Measurements from ENCODE around the gene COQ8A.

COQ8A gene

DNA sequence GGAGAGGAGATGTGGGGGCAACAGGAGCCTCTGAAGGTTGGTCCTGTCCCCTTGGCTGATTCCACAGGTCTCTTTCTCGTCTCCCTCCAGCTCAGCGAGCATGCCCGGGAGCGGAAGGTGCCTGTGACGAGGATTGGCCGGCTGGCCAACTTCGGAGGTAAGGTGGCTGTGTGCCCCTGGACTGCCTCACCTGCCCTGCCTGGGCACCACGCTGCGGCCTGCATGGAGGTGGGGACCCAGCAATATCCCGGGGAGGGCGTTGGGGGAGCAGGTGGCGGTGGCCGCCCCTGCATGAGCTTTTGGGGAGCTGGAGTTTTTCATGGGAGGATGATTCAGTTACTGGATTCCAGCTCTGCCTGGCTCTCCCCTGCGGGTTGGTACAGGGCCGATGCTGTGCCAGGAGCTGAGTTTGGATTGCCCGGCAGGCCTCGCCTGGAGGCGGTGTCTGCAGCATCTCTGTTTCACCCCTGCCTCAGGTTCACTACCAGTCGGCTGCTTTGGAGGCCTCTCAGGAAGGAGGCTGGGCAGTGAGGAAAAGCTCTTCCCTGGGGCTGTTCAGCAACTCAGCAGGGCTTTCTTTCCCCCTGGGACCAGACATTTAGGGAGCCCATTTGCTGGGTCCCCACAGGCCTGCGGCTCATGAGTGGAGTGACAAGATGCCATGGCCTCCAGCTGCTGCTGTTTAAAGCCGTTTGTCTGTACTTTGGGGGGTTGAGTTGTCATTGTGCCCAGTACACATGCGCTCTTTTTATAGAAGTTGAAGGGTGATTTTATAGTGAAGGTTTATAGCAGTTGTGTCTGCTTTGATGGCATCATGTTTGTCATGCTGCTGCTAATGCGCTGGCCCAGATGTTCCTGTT is 25.7 kb downstream of the COQ8A start:
- TF ChIP-seq PAX5 (IDR thresholded peaks at IDR 0.05; ENCODE audit: insufficient read depth, low read length, severe bottlenecking) (no peak), POLR2AphosphoS5 (IDR thresholded peaks at IDR 0.05; ENCODE audit: low read depth, low read length) (no peak), POU2F2 (IDR thresholded peaks at IDR 0.05; ENCODE audit: low read depth, low read length) (no peak), POLR2A (IDR thresholded peaks at IDR 0.05; ENCODE audit: low read depth, low read length) (no peak), TAF1 (IDR thresholded peaks at IDR 0.05; ENCODE audit: low read depth, low read length) (no peak), SPI1 (IDR thresholded peaks at IDR 0.05; ENCODE audit: low read depth, low read length) (no peak)
- FAIRE-seq: no peak
- DNase-seq (ENCODE audit: insufficient read length, low spot score): no peak

DNA sequence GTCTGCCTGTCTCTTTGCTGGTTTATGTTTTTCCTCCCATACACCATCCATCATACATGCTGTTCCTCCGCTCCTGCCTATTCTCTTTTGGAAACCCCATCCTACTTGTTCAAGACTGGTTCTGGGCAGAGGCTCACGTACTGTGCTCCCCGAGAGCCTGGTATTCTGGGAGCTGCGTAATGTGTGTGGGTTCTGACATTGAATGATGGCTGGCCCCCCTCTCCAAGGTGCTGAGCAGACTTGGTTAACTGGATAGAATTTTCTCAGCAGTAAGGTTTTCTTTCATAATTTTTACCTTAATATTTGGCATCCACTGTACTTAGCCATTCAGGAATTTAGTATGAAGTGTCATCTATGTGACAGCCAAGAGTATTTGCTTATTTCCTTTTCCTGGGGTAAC is 26.6 kb downstream of the COQ8A start:
- no peak for FAIRE-seq
- TF ChIP-seq PAX5 (IDR thresholded peaks at IDR 0.05; ENCODE audit: insufficient read depth, low read length, severe bottlenecking) (no peak), POU2F2 (IDR thresholded peaks at IDR 0.05; ENCODE audit: low read depth, low read length) (no peak), POLR2A (IDR thresholded peaks at IDR 0.05; ENCODE audit: low read depth, low read length) (no peak), TAF1 (IDR thresholded peaks at IDR 0.05; ENCODE audit: low read depth, low read length) (no peak), POLR2AphosphoS5 (IDR thresholded peaks at IDR 0.05; ENCODE audit: low read depth, low read length) (no peak), SPI1 (IDR thresholded peaks at IDR 0.05; ENCODE audit: low read depth, low read length) (no peak)
- no peak for DNase-seq (ENCODE audit: insufficient read length, low spot score)

DNA sequence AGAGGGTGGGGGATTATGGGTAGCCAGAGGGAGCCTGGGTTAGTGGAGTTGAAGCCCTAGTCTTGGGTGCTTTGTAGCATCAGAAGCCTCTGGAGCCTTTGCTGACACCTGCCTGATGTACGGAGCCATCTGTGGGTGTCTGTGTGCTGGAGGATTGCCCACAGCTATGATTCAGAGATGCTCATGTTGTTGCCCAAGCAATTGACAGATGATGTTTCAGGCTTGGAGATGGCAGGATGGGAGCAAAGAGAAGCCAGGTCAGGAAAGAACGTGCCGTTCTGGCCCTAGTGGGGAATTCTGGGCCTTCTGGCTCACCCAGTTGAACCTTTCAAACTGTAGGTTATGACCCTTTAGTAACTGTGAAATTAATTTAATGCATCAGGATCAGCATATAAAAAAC is 27.6 kb downstream of the COQ8A start:
- TF ChIP-seq SPI1 (IDR thresholded peaks at IDR 0.05; ENCODE audit: low read depth, low read length) (no peak), PAX5 (IDR thresholded peaks at IDR 0.05; ENCODE audit: insufficient read depth, low read length, severe bottlenecking) (no peak), POU2F2 (IDR thresholded peaks at IDR 0.05; ENCODE audit: low read depth, low read length) (no peak), TAF1 (IDR thresholded peaks at IDR 0.05; ENCODE audit: low read depth, low read length) (no peak), POLR2AphosphoS5 (IDR thresholded peaks at IDR 0.05; ENCODE audit: low read depth, low read length) (no peak), POLR2A (IDR thresholded peaks at IDR 0.05; ENCODE audit: low read depth, low read length) (no peak)
- FAIRE-seq: no peak
- DNase-seq (ENCODE audit: insufficient read length, low spot score): no peak

DNA sequence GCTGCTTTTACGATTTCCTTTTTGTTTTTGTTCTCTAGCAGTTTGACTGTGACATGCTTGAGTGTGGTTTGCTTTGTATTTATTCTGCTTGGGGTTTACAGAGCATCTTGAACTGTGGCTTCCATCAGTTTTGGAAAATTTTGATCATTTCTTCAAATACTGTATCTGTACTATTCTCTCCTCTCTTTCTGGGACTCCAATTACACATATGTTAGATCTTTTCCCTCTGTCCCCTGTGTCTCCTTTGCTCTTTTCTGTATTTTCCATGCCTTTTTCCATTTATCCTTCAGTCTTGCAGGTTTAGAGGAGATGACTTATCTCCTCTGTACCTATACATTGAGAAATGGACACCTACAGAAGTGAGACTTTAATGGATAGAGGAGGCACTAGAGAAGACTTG is 31.7 kb downstream of the COQ8A start:
- DNase-seq (ENCODE audit: insufficient read length, low spot score) (no peak), FAIRE-seq (no peak)
- TF ChIP-seq POLR2A (IDR thresholded peaks at IDR 0.05; ENCODE audit: low read depth, low read length): no peak
- no peak for TF ChIP-seq TAF1 (IDR thresholded peaks at IDR 0.05; ENCODE audit: low read depth, low read length)
- no peak for TF ChIP-seq POU2F2 (IDR thresholded peaks at IDR 0.05; ENCODE audit: low read depth, low read length)
- no peak for TF ChIP-seq SPI1 (IDR thresholded peaks at IDR 0.05; ENCODE audit: low read depth, low read length)
- TF ChIP-seq POLR2AphosphoS5 (IDR thresholded peaks at IDR 0.05; ENCODE audit: low read depth, low read length): no peak

DNA sequence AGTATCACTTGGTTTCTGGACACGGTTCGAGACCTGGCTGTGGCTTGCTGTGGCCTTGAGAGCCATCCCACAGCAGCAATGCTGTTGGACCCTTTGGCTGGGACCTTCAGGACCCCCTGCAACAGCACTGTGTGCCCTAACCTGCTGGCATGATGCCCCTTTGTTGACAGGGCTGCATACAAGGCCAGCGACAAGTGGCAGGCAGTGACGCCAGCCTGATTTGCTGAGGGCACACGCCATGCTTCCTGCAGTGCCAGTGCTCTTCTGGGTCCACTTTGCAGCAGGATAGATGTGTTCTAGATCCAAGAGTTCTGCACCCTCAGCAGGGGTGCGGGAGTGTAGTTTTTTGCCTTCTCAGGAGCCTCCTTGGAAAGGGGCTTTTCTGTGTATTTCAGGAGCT is 32.8 kb downstream of the COQ8A start:
- TF ChIP-seq TAF1 (IDR thresholded peaks at IDR 0.05; ENCODE audit: low read depth, low read length): no peak
- TF ChIP-seq PAX5 (IDR thresholded peaks at IDR 0.05; ENCODE audit: insufficient read depth, low read length, severe bottlenecking): no peak
- TF ChIP-seq POLR2AphosphoS5 (IDR thresholded peaks at IDR 0.05; ENCODE audit: low read depth, low read length): no peak
- TF ChIP-seq SPI1 (IDR thresholded peaks at IDR 0.05; ENCODE audit: low read depth, low read length): no peak
- no peak for TF ChIP-seq POU2F2 (IDR thresholded peaks at IDR 0.05; ENCODE audit: low read depth, low read length)
- TF ChIP-seq POLR2A (IDR thresholded peaks at IDR 0.05; ENCODE audit: low read depth, low read length): no peak
- DNase-seq (ENCODE audit: insufficient read length, low spot score) (no peak), FAIRE-seq (no peak)

DNA sequence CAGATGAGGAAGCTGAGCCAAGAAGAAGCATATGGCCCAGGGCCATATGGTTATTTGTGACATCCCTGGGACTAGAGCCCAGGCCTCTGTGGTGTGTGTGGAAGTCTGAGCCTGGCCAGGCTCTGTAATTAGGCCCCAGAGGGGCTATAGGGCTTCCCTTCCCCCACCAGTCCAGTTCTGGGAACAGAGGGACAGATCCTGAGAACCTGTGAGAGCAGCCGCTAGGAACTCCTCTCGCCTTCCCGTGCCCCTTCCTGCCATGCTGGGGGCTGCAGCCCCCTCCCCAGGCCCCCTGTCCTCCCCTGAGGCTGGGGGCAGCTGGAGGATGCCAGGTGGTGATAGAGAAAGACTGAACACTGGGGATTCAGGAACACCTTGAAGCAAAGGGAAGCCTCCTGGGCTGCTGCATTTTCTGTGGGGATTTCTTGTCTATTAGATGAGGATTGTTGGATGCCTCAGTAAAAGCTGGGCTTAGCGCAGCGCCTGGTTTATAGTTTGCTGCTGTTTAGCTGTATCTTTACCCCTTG is 33.3 kb downstream of the COQ8A start:
- no peak for DNase-seq (ENCODE audit: insufficient read length, low spot score)
- TF ChIP-seq PAX5 (IDR thresholded peaks at IDR 0.05; ENCODE audit: insufficient read depth, low read length, severe bottlenecking): no peak
- no peak for TF ChIP-seq POLR2AphosphoS5 (IDR thresholded peaks at IDR 0.05; ENCODE audit: low read depth, low read length)
- no peak for TF ChIP-seq POLR2A (IDR thresholded peaks at IDR 0.05; ENCODE audit: low read depth, low read length)
- no peak for TF ChIP-seq POU2F2 (IDR thresholded peaks at IDR 0.05; ENCODE audit: low read depth, low read length)
- no peak for TF ChIP-seq SPI1 (IDR thresholded peaks at IDR 0.05; ENCODE audit: low read depth, low read length)
- no peak for TF ChIP-seq TAF1 (IDR thresholded peaks at IDR 0.05; ENCODE audit: low read depth, low read length)
- no peak for FAIRE-seq

DNA sequence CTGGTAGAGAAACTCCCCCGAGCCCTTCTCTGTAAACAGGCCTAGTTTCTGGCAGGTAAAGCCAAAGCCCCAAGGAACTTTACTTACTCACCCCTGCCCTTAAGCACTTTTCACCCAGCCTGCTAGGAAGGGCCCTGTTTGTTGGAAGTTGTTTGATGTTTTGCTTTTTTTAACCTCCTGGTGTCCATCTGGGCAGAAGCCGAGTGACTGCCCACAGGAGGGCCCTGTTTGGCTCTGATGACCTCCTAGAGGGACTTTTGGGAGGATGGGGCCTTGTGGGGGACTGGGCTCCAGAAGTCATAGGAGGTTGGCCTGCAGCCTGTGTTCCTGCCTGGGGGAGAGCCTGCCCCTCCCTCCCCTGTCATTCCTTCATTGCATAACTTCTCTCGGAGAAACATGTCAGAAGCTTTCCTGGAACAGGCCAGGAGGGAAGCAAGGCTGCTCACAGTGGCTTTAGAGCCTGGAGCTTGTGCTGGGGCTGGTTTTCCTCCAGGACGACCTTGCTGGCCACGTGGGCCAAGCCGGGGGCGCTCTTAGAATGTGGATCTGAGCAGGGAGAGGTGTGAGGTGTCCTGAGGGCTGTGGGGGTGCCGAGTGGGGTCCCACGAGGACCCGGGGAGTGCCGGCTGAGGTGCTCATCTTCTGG is 33.9 kb downstream of the COQ8A start:
- no peak for TF ChIP-seq POU2F2 (IDR thresholded peaks at IDR 0.05; ENCODE audit: low read depth, low read length)
- no peak for TF ChIP-seq SPI1 (IDR thresholded peaks at IDR 0.05; ENCODE audit: low read depth, low read length)
- TF ChIP-seq POLR2AphosphoS5 (IDR thresholded peaks at IDR 0.05; ENCODE audit: low read depth, low read length): no peak
- no peak for TF ChIP-seq TAF1 (IDR thresholded peaks at IDR 0.05; ENCODE audit: low read depth, low read length)
- TF ChIP-seq POLR2A (IDR thresholded peaks at IDR 0.05; ENCODE audit: low read depth, low read length): no peak
- TF ChIP-seq PAX5 (IDR thresholded peaks at IDR 0.05; ENCODE audit: insufficient read depth, low read length, severe bottlenecking): no peak
- DNase-seq (ENCODE audit: insufficient read length, low spot score): no peak
- no peak for FAIRE-seq

DNA sequence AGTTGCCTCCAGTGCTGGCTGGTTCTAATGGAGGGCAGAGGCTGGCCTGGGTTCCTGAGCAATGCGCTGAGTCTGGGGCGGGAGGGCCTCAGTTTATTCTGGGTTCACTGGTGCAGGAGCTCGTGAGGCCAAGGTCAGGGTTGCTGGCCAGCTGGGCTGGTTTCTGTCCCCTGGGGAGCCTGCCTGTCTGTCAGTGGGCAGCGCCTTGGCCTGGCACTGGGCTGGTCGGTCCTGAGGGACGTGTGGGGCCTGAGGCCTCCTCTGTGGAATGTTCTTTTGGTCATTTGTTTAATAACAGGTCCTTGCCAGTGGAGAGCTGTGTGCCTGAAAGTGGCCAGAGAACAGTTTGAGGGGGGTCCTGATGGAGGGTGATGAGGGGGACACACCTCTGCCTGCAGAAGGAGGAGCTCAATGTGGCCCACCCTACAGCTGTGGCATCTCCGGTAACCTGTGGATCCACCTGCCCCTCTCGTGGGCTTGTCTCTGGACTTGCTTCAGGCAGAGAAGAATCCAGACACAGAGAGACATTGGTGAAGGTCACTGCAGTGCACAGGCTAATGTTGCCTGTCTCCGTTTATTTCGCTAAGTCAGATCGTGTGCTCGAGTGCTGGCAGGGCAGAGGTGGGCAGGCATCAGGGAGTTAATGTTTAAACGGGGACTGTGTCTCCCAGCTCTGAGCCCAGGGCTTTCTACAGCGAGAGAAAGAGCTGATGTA is 34.6 kb downstream of the COQ8A start:
- TF ChIP-seq SPI1 (IDR thresholded peaks at IDR 0.05; ENCODE audit: low read depth, low read length) (no peak), TAF1 (IDR thresholded peaks at IDR 0.05; ENCODE audit: low read depth, low read length) (no peak), PAX5 (IDR thresholded peaks at IDR 0.05; ENCODE audit: insufficient read depth, low read length, severe bottlenecking) (no peak), POLR2AphosphoS5 (IDR thresholded peaks at IDR 0.05; ENCODE audit: low read depth, low read length) (no peak), POLR2A (IDR thresholded peaks at IDR 0.05; ENCODE audit: low read depth, low read length) (no peak)
- no peak for DNase-seq (ENCODE audit: insufficient read length, low spot score)
- no peak for FAIRE-seq
